UCSD-AML1 (cell line): ENCODE data around the gene GREB1.

Experiments
- DNase-seq: peaks from one replicate; lab custom pipeline; 2025; ENCODE audit not compliant: unreplicated experiment; lab: John Stamatoyannopoulos, UW

GREB1 gene

DNA sequence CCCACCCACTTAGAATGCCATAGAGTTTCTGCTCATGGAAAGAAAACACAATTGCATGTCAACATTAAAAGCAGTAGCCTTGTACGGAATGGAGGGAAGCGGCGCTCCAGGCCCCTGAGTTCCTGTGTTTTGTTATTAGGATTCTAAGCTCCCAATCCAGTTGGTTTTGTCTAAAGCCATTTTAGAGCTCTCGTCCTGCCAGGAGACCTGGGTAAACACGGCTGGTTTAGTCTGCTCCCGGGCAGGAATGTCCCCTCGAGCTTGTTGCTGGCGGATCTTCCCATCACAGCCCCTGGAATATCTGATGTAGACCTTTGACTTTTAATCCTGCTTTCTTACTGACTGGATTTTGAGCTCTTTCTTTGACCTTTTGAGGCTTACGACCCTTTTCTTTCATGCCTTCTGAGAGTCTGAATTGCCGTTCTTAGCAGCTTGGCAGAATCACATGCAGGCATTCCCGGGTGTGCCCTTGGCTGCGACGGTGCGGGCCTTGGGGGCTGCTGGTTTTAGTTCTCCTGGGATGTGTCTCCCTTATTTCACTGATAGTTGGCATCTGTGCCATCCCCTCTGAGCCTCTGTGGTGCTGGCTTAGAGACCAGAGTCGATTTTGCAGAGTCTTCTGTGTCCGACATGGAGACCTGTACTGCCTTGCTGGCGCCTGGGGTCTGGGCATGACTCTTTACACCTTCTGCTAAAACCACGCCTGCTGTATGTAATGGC, 25.4 kb downstream of the GREB1 start:
- no peak for DNase-seq

DNA sequence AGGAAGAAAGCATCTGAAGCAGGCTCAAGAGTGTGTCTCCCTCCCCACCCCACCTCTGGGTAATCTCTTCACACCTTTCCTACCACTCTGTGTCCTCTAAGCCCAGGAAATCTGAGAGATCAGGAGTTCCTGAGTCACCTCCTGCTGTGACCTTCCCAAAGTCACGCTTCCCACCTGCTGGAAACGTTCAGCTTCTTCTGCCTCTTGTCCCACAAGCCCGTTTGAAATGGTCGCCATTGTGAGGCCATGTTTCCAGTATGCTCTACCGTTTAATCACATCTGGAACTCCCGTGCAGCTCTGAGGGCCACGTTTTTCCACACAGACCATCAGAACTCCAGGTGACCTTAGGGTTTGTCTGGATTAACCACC, 25.9 kb downstream of the GREB1 start:
- DNase-seq = no peak

DNA sequence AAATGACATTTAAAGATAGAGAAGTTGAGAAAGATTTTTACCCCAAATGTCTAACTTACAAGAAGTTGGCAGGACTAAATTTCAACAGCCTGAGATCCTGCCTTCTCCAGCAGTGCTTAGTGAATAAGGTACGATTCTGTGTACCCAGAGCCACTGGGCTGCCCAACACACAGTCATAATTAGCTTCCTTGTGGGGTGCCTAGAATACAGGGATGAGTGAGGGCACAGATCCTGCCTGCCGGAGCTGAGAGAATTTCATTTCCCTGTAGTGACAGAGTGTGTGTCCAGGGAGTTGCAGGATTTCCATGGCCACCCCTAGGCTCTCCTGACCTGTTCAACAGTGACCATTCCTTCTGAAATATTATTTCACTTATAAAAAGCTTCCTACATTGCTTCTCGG, 27.0 kb downstream of the GREB1 start:
- DNase-seq = no peak

- no peak for DNase-seq
Observed at GRCh38 chr2:11562011-11562410, 28.2 kb downstream of the GREB1 start.

DNA sequence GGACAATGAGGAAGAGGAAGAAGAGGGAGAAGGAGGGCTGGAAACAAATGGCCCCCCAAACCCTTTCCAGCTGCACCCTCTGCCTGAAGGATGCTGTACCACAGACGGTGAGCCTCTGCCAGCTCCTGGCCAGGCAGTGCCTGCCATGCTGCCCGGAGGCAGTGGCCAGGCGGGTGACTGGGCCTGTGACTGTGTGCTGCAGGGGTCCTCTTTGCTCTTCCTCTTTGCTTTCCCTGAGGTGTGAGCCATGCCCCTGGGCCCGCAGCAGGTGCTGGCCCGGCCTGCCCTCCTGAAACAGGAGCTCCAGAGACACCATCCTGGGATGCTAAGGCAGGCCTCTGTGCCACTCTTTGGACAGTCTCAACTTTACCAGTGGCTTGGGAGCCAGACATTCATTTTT, 28.6 kb downstream of the GREB1 start:
- no peak for DNase-seq

GRCh38 chr2:11563784-11564666, 30.2 kb downstream of the GREB1 start:
- DNase-seq = no peak

GRCh38 chr2:11564816-11565567, 31.1 kb downstream of the GREB1 start:
- DNase-seq = no peak

DNA sequence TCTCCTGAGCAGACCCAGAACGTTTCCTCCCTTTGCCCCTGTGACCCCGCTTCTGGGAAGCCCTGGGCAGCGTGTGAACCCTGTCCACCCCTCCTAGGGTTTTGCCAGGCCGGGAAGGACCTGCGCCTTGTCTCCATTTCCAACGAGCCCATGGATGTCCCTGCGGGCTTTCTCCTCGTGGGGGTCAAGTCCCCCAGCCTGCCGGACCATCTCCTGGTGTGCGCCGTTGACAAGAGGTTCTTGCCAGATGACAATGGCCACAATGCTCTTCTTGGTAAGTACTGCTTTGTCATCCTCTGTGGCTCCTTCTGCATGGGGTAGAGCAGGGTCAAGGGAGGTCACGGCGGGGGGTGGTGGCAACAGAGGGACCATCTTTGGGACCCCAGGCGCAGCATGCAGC, 32.5 kb downstream of the GREB1 start:
- DNase-seq = no peak

- DNase-seq = no peak
Observed at GRCh38 chr2:11567631-11568031, 33.8 kb downstream of the GREB1 start.

GRCh38 chr2:11568436-11568835, 34.6 kb downstream of the GREB1 start:
- DNase-seq = no peak

DNA sequence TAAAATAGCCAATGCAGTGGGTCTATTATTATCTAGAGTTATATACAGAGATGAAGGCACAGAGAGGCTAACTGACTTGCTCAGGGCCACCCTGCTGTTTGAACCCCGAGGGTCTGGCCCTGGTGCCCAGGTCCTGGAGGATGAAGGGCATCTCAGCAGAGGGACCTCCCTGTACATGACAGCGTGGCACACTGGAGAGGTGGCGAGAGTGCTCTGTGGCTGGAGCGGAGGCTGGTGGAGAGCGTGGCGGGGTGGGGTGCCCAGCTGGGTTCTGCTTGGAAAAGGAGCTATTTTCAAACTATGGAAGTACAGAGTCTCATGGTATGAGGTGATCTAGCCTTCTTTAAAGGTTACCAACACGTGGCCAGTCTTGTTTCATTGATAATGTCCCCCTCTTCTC, 35.8 kb downstream of the GREB1 start:
- DNase-seq = no peak

- DNase-seq = no peak
Observed at GRCh38 chr2:11571170-11571569, 37.3 kb downstream of the GREB1 start.

- no peak for DNase-seq
Observed at GRCh38 chr2:11572996-11573395, 39.2 kb downstream of the GREB1 start.

GRCh38 chr2:11573418-11574175, 39.8 kb downstream of the GREB1 start:
- DNase-seq = no peak

DNA sequence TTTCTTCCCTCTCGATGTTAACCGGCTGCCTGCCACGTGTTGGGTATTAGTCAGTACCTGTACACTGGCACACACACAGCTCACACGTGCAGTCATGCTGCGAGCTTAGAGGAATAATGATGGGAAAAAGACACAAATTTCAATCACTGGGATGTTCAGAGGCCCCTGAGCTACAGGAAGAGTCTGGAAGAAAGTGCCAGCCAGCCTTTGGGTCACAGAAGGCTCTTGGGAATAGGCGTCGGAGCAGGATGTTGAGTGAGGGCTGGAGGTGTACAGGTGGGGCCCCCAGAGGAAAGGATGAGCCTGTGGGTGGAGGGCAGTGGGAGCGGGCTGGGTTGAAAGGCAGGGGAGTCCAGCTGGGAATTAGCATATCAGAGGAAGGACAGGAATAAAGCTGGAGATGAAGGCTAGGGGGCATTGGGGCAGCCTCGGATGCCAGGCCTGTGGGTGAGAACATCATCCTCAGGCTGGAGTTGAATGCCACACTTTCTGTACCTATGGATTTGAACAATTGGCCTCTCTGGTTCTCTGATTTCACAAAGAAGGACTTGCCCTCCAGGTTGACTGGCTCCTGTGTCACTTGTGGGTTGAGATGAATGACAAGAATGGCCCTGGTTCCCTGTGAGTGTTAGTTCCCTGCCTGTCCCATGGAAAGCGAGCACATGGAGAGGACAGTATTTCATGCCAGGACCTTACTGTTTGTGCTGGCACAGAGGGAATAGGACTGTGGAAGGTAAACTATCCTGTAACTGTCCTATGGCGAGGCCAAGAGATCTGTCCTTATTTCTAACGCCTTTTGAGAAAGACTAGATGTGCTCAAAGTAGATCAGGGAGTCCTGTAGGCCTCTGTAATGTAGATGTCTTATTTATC, 40.6 kb downstream of the GREB1 start:
- no peak for DNase-seq

GRCh38 chr2:11576398-11576797, 42.6 kb downstream of the GREB1 start:
- no peak for DNase-seq

GRCh38 chr2:11577101-11577883, 43.4 kb downstream of the GREB1 start:
- no peak for DNase-seq

DNA sequence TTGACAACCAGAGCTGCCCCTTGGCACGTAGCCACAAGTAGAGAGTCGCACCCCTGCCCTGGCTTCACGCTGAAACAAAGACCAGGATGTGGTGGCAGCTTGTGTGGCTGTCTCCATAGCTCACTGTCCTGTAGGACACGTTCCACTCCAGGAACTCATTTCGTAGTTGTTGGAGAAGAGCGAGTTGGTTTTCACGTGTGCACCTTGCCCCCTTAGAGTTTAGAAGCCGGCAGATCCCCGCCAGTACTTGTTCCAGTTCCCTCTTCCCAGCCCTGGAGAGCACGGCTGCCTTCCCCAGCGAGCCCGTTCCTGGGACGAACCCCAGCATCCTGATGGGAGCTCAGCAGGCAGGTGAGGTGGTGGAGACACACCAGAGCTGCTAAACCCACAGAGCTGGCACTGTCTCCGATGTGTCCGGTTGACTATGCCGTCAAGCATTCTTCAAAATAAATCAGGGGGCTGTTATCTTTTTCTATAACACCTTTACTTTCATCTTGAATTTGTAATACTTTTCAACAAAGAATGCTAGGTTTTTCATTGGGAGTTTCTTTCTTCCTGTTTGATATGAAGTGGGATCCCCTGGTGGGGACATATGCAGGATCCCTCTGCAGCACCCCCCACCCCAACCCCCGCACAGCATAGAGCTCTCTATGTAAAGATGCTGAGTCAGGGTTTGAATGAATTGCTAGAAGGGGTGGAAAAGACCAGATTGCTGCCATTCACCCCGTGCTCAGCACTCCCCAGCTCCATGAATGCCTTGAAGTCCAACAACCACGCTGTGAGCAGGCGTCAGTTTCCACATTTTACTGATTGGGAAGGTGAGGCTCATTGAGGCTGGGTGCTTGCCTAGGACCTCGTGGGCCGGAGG, 44.5 kb downstream of the GREB1 start:
- no peak for DNase-seq
